Neural progenitor cell (in vitro differentiated cells): ENCODE measurements around the gene DDX27.

ENCODE experiments used
- EZH2 ChIP-seq: fragments of 200-600 bp; sonication (generic); IDR thresholded peaks from 2 replicates; pipeline ENCODE4 v1.6.1; 2017; ENCODE audit warnings: antibody characterized with exemption, mild to moderate bottlenecking, moderate library complexity
- TF ChIP-seq, protein P1 (sequence below): fragments of 200-600 bp; sonication (generic); IDR thresholded peaks from 2 replicates; pipeline ENCODE4 v1.5.1; 2017; ENCODE audit warnings: antibody characterized with exemption, mild to moderate bottlenecking

DNA sequence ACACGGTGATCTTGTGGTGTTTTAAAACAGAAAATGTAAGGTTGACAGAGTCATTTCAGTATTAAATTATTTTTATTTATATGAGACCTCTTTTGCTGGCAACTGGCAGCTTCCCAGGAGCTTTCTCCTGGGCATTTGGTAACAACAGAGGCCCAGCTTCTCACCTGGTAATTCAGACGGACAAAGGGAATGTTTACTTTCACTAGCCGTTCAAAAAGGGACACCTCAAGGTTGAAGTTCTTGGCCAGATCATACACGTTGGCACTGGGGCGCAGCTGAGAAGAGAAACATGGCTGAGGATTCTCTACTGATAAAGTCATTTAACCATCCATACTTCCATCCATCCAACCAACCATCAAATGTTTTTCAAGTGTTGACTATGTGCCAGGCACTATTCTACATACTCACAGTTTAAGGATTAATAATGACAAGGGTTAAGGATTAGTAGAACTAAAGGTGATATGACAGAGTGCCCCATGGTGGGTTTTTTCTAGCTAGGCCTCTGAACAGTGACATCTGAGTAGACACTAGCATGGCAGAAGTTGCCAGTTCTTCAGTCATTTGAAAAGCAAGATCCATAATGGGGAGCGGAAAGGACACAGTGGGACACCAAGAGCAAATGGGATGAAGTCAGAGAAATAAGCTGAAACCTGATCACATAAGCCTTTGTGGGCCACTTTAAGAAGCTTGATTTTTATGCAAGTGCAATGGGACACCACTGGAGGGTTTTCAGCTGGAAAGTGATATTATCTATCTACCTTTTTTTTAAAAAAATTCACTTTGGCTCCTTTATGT lies 33.5 kb downstream of the DDX27 start:
- TF ChIP-seq, protein P1, sequence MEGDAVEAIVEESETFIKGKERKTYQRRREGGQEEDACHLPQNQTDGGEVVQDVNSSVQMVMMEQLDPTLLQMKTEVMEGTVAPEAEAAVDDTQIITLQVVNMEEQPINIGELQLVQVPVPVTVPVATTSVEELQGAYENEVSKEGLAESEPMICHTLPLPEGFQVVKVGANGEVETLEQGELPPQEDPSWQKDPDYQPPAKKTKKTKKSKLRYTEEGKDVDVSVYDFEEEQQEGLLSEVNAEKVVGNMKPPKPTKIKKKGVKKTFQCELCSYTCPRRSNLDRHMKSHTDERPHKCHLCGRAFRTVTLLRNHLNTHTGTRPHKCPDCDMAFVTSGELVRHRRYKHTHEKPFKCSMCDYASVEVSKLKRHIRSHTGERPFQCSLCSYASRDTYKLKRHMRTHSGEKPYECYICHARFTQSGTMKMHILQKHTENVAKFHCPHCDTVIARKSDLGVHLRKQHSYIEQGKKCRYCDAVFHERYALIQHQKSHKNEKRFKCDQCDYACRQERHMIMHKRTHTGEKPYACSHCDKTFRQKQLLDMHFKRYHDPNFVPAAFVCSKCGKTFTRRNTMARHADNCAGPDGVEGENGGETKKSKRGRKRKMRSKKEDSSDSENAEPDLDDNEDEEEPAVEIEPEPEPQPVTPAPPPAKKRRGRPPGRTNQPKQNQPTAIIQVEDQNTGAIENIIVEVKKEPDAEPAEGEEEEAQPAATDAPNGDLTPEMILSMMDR, result no peak
- TF ChIP-seq EZH2, result no peak
